Medulla oblongata (tissue), 1 donor: ENCODE measurements around the gene RABGAP1.

ENCODE experiments used
- DNase-seq: peaks from one replicate; pipeline ENCODE4 v3.0.0-alpha.2; 2015; ENCODE audit errors: extremely low spot score

The RABGAP1 gene

GRCh38 chr9:123109540-123110279 is 168.9 kb downstream of the RABGAP1 start:
- no peak for DNase-seq

- DNase-seq, result peak; percentile 32
Observed at GRCh38 chr9:123111427-123112014, 170.7 kb downstream of the RABGAP1 start.

- DNase-seq, result peak; percentile 61
Observed at GRCh38 chr9:123112015-123112975, 171.5 kb downstream of the RABGAP1 start.

- no peak for DNase-seq
Observed at GRCh38 chr9:123113185-123113584, 172.4 kb downstream of the RABGAP1 start.

GRCh38 chr9:123115146-123115913 is 174.5 kb downstream of the RABGAP1 start:
- DNase-seq, result peak; percentile 59

- no peak for DNase-seq
Observed at GRCh38 chr9:123116036-123116435, 175.2 kb downstream of the RABGAP1 start.

GRCh38 chr9:123119566-123119965 is 178.7 kb downstream of the RABGAP1 start:
- no peak for DNase-seq

- no peak for DNase-seq
Observed at GRCh38 chr9:123120131-123120530, 179.3 kb downstream of the RABGAP1 start.

GRCh38 chr9:123120953-123121352 is 180.1 kb downstream of the RABGAP1 start:
- no peak for DNase-seq

- DNase-seq, result no peak
Observed at GRCh38 chr9:123121457-123121856, 180.6 kb downstream of the RABGAP1 start.

GRCh38 chr9:123127512-123128075 is 186.8 kb downstream of the RABGAP1 start:
- no peak for DNase-seq

GRCh38 chr9:123128591-123128990 is 187.8 kb downstream of the RABGAP1 start:
- no peak for DNase-seq

- DNase-seq, result no peak
Observed at GRCh38 chr9:123129423-123129822, 188.6 kb downstream of the RABGAP1 start.

GRCh38 chr9:123131258-123131657 is 190.4 kb downstream of the RABGAP1 start:
- no peak for DNase-seq

- no peak for DNase-seq
Observed at GRCh38 chr9:123131993-123132392, 191.2 kb downstream of the RABGAP1 start.

GRCh38 chr9:123132696-123133095 is 191.9 kb downstream of the RABGAP1 start:
- no peak for DNase-seq

GRCh38 chr9:123135430-123135829 is 194.6 kb downstream of the RABGAP1 start:
- no peak for DNase-seq

- DNase-seq, result no peak
Observed at GRCh38 chr9:123138163-123138562, 197.3 kb downstream of the RABGAP1 start.

GRCh38 chr9:123149067-123149466 is 208.2 kb downstream of the RABGAP1 start:
- no peak for DNase-seq

- no peak for DNase-seq
Observed at GRCh38 chr9:123150708-123151503, 210.1 kb downstream of the RABGAP1 start.
